ENCODE results near the gene MEGF6.
"Not testable (repeated sequence)": the region's sequence is repeated elsewhere in the genome, so short reads cannot be mapped to it uniquely, and the experiment has no call there.

The MEGF6 gene

DNA sequence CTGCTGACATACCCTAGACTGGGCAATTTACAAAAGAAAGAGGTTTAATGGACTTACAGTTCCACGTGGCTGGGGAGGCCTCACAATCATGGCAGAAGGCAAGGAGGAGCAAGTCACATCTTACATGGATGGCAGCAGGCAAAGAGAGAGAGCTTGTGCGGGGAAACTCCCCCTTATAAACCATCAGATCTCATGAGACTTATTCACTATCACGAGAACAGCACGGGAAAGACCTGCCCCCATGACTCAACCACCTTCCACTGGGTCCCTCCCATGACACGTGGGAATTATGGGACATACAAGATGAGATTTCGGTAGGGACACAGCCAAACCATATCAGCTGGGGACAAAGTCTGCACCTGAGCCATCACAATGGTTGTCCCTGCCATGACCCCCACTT lies 35.8 kb downstream of the MEGF6 start:
- DNase-seq (ENCODE audit: low read depth): not testable (repeated sequence)

DNA sequence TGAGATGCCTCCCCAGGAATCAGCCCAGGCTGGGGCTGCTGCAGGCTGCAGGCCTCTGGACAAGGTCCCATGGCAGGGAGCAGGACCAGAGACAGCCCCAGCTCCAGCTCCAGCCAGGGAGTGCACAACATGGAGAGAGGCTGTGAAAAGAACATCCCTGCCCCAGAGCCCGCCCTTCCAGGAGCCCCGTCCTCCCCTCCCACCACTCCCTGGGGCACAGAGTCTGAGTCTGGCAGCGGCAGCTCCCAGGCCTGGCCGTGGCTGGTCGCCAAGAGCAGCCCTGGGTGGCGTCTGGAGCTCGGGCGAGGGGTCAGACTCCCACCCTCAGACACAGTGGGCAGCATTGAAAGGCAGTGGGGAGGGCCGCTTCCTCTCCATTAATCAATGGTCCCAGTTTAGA lies 37.8 kb downstream of the MEGF6 start:
- no peak for DNase-seq (ENCODE audit: low read depth)

GRCh38 chr1:3572638-3573037 lies 38.7 kb downstream of the MEGF6 start:
- not testable (repeated sequence) for DNase-seq (ENCODE audit: low read depth)

- DNase-seq (ENCODE audit: low read depth): no peak
Observed at GRCh38 chr1:3571263-3571662, 40.0 kb downstream of the MEGF6 start.

- DNase-seq (ENCODE audit: low read depth): no peak
Observed at GRCh38 chr1:3570066-3570986, 41.0 kb downstream of the MEGF6 start.

GRCh38 chr1:3569436-3569835 lies 41.9 kb downstream of the MEGF6 start:
- no peak for DNase-seq (ENCODE audit: low read depth)

GRCh38 chr1:3568815-3569435 lies 42.4 kb downstream of the MEGF6 start:
- no peak for DNase-seq (ENCODE audit: low read depth)

DNA sequence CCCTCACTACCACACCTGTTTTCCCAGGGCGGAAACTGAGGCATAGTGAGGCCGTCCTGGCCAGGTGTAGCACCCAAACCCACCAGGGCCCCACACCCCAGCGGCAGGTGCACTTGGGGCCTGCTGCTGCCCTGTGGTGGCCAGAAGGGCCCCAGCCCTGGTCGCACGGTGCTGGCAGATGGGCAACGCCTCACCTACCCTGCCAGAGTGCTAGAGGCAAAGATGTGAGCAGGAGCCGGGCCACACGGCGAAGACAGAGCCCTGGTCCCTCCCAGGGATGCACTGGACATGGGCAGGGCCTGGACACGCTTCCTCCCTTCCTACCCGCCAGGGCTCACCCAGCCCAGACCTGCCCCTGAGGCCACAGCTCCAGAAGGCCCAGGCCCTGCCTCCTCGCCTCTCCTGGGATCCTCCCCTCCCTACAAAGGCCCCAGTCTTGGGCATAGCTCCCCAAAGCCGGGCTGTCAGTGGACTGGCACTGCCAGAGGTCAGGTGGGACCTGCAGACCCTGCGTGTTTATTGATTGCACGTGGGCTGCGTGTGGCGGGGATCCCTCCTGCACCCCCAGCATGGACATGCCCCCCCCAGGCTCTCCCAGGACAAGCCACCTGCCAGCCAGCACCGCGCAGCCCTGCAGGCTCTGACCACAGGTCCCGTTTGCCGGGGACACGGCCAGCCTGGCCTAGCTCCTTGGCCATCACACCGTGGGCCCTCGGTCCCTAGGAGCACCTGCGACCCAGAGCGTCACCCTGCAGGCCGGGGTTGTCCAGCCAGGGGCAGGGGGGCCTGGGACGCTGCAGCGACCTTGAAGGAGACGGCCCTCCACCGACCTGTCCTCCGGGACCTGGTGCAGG lies 44.1 kb downstream of the MEGF6 start:
- DNase-seq (ENCODE audit: low read depth): no peak

DNA sequence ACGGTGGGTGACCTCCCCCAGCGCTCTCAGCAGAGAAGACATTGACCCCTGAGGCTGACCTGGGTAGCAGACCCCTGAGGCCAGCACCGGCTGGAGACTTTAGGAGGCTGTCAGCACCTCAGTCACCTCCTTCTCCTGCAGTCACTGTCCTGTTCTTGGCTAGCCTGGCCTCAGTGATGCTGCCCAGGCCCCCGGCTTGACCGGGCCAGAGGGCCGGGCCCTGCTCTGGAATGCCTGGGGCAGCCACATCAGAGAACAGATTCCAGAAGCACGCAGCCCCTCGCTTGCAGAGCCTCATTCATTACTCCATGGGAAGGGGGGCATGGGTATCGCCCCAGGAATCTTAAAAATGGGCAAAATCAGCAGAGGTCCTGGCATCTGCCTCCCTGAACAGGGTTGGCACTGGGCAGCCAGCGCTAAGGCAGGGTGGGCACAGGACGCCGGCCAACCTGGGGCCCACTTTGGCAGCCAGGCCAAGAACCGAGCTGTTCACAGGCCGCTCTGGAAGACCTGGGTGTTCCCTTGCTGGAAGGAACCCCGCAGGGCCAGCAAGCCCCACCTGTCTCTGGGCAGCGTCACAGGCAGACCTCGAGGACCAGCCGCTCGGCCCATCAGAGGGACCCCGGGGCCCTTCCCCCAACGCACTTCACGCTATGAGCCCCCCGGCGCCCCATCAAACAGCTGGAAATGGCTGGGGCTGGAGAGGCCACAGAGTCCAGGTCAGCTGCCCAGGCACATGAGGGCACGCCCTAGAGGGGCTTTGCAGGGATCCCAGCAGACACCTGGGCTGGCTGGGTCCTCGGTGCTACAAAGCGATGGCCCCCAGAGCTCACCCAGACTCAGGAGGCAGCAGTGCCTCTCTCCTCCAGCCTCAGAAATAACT lies 45.1 kb downstream of the MEGF6 start:
- no peak for DNase-seq (ENCODE audit: low read depth)

- DNase-seq (ENCODE audit: low read depth): no peak
Observed at GRCh38 chr1:3564921-3565831, 46.1 kb downstream of the MEGF6 start.

DNA sequence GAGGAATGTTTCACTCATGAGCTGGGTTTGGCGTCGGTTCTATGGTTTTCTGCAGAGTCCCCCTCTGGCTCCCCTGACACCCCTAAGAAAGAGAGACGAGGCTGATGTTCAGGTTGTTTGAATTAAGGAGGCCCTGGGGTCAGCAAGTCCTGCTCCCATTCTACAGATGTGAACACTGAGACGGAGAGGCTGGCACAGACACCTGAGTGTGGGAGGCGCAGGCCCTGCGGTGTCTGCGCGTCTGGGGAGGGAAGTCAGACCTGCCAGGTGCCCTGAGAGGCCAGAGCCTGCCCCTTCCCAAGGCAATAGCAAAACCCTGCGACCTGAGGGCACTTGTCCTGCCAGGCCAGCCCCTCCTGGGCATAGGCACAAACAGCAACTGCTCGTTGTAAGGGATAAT lies 47.7 kb downstream of the MEGF6 start:
- no peak for DNase-seq (ENCODE audit: low read depth)

- DNase-seq (ENCODE audit: low read depth): no peak
Observed at GRCh38 chr1:3563125-3563524, 48.2 kb downstream of the MEGF6 start.

- DNase-seq (ENCODE audit: low read depth): no peak
Observed at GRCh38 chr1:3562712-3563111, 48.6 kb downstream of the MEGF6 start.

DNA sequence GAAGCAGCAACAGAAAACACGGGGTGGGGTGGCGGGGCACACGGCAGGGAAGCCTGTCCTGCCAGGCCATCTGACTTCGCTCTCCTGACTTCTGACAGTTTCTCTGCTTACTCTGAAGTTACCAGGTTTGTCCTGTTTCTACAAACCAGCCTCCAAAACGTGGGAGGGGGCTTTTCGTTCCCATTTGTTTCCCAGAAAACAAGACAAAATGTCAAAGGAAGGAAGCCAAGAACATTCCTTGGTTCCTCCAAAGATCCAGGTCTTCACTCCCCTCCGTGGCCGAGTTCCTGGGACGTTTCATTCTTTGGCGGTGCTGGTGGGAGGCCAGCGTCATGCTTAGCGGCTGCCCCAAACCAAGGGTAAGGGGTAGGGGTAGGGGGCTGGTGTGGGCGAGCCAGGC lies 49.6 kb downstream of the MEGF6 start:
- DNase-seq (ENCODE audit: low read depth): no peak

DNA sequence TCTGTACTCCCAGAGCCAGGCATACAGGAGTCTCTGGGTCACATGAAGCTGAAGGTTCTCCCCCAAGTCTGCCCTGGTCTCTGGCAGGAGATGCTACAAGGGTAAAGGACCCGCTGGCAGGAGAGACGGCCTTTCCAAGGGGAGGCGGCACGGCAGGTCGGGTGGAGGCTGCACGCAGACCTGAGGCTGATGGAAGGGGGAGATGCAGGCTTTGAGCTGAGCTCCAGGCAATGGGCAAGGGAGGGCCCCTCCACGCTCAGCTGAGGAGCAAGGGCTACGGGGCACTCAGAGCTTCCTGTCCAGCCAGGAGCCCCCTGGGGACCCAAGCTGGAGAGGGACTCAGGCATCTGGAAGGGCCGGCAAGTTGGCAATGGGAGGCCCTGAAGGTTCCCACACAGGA lies 50.3 kb downstream of the MEGF6 start:
- DNase-seq (ENCODE audit: low read depth): no peak

GRCh38 chr1:3560251-3560871 lies 50.9 kb downstream of the MEGF6 start:
- no peak for DNase-seq (ENCODE audit: low read depth)

GRCh38 chr1:3558036-3558726 lies 53.1 kb downstream of the MEGF6 start:
- DNase-seq (ENCODE audit: low read depth): no peak

DNA sequence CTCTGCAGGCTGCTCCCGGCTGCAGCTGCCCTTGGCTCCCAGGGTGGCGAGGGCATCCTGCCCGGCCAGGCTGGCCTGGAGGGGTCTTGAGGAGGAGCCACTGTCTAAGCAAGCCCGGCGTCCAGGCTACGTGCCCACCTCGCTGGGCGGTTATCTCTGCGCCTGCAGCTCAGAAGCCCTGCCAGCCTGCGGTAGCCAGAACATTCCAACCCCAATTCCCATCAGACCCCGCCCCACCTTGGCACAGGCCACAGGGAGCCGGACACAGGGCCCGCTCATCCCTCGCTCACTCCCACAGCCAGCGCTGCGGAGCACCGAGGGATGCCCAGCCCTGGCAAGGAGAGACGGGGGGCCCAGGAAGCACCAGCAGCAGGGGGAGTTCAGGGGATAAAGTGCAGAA lies 53.9 kb downstream of the MEGF6 start:
- no peak for DNase-seq (ENCODE audit: low read depth)

DNA sequence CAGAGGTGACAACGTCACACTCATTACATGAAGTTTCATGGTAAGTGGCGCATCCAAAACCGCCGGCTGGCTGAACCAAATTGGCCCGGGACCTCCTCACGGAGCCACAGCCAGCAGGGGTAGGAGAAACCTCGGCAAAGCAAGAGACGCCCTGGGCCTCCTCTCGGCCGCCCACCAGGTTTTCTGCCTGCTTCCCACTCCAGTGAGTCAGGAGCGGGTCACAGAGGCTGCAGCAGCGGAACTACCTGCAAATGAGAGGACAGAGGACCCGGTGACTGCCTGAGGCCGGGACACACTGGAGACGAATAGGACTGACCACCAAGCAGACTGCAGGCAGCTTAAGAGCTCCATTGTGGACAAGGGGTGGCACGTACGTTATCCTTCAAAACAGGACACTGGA lies 55.0 kb downstream of the MEGF6 start:
- no peak for DNase-seq (ENCODE audit: low read depth)

All from stimulated activated CD8-positive, alpha-beta memory T cell treated with anti-CD3 and anti-CD28 coated beads, Interleukin-15, amount 100 ng/mL, for 24 hours (primary cell).